OCI-LY1 (cell line): ENCODE results near the gene STPG1.

Experiments
- H2AFZ ChIP-seq: fragments of 200-600 bp; sonication (generic), shearing (Covaris generic); 2 replicates; pipeline ENCODE4 v1.6.0; 2014; ENCODE audit warnings: antibody characterized with exemption, mild to moderate bottlenecking, low read length
- H3F3A ChIP-seq: fragments of 200-600 bp; sonication (generic), shearing (Covaris generic); 2 replicates; pipeline ENCODE4 v1.6.0; 2014; ENCODE audit warnings: mild to moderate bottlenecking, antibody characterized with exemption, low read length, moderate library complexity; ENCODE audit not compliant: insufficient read depth
- H3K27ac ChIP-seq: fragments of 200-600 bp; sonication (generic); 2 replicates; pipeline ENCODE4 v1.5.1; 2014; ENCODE audit warnings: low read length, mixed run types, mild to moderate bottlenecking, low read depth; ENCODE audit not compliant: poor library complexity, severe bottlenecking
- H3K27me3 ChIP-seq: fragments of 200-600 bp; sonication (generic); 2 replicates; pipeline ENCODE4 v1.6.0; 2014; ENCODE audit warnings: antibody characterized with exemption, mild to moderate bottlenecking, low read length, moderate library complexity; ENCODE audit not compliant: insufficient read depth
- H3K36me3 ChIP-seq: fragments of 200-600 bp; sonication (generic); 2 replicates; pipeline ENCODE4 v1.6.1; 2014; ENCODE audit warnings: mild to moderate bottlenecking, antibody characterized with exemption, low read length, moderate library complexity, mixed read lengths; ENCODE audit not compliant: insufficient read depth
- H3K4me1 ChIP-seq: fragments of 200-600 bp; sonication (generic); 2 replicates; pipeline ENCODE4 v1.5.1; 2014; ENCODE audit warnings: mild to moderate bottlenecking, low read length, moderate library complexity; ENCODE audit not compliant: insufficient read depth, severe bottlenecking
- H3K4me2 ChIP-seq: fragments of 200-600 bp; sonication (generic), shearing (Covaris generic); 2 replicates; pipeline ENCODE4 v1.6.1; 2014; ENCODE audit warnings: low read length
- H3K4me3 ChIP-seq: fragments of 200-600 bp; sonication (generic); 2 replicates; pipeline ENCODE4 v1.5.1; 2014; ENCODE audit warnings: low read length, low read depth, mild to moderate bottlenecking, mixed read lengths; ENCODE audit not compliant: poor library complexity, severe bottlenecking
- H3K79me2 ChIP-seq: fragments of 200-600 bp; shearing (Covaris generic); 2 replicates; pipeline ENCODE4 v1.6.1; 2016; ENCODE audit warnings: mixed run types, low read length, mixed read lengths; ENCODE audit not compliant: insufficient read depth
- H3K9ac ChIP-seq: fragments of 200-600 bp; sonication (generic), shearing (Covaris generic); 2 replicates; pipeline ENCODE4 v1.6.1; 2014; ENCODE audit warnings: mild to moderate bottlenecking, low read length, mixed read lengths
- H3K9me2 ChIP-seq: fragments of 200-600 bp; sonication (generic), shearing (Covaris generic); 2 replicates; pipeline ENCODE4 v1.6.1; 2014; ENCODE audit warnings: low read depth, mild to moderate bottlenecking, low read length, mixed read lengths
- H3K9me3 ChIP-seq: fragments of 200-600 bp; shearing (Covaris generic); 2 replicates; pipeline ENCODE4 v1.6.1; 2014; ENCODE audit warnings: low read length, mixed read lengths
- H4K20me1 ChIP-seq: fragments of 200-600 bp; sonication (generic), shearing (Covaris generic); 2 replicates; pipeline ENCODE4 v1.6.0; 2016; ENCODE audit warnings: mild to moderate bottlenecking, low read length; ENCODE audit not compliant: insufficient read depth
- CTCF ChIP-seq: fragments of 200-600 bp; sonication (generic), shearing (Covaris generic); IDR thresholded peaks from 2 replicates; pipeline ENCODE4 v1.5.1; 2017; ENCODE audit warnings: mild to moderate bottlenecking, antibody characterized with exemption, low read length, moderate library complexity, mixed read lengths
- EZH2 ChIP-seq: fragments of 200-600 bp; sonication (generic), shearing (Covaris generic); IDR thresholded peaks from 2 replicates; pipeline ENCODE4 v1.8.0; 2017; ENCODE audit warnings: borderline replicate concordance, mixed run types, mild to moderate bottlenecking, antibody characterized with exemption, low read length, moderate library complexity, mixed read lengths

STPG1 gene

DNA sequence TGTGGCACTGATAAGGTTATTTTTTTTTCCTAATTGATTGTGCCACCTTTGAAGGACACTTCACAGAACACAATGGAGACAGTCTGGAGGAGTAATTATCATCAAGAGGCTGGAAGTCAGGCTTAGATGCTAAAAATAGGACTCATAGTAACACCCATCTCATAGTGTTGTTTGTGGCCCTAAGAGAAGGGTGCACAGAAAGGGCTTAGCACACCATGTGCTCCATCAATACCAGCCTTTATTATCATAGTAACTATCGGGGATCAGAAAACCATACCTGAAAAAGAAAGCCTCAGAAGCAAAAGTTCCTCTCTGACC, 13.9 kb upstream of the STPG1 start:
- Histone ChIP-seq H3K9ac (no peak overlapping the region), H3K4me1 (no peaks in the 10 kb centered on the region), H3K36me3 (peaks cover 24% of the 10 kb centered on the region), H3K4me3 (no peak overlapping the region), H3K79me2 (no peaks in the 10 kb centered on the region), H3F3A (no peaks in the 10 kb centered on the region), H2AFZ (no peak overlapping the region), H3K9me2 (no peaks in the 10 kb centered on the region), H3K4me2 (no peak overlapping the region), H4K20me1 (no peaks in the 10 kb centered on the region), H3K9me3 (no peaks in the 10 kb centered on the region), H3K27me3 (no peaks in the 10 kb centered on the region), H3K27ac (no peak overlapping the region)
- no peak for TF ChIP-seq CTCF
- no peak for TF ChIP-seq EZH2

DNA sequence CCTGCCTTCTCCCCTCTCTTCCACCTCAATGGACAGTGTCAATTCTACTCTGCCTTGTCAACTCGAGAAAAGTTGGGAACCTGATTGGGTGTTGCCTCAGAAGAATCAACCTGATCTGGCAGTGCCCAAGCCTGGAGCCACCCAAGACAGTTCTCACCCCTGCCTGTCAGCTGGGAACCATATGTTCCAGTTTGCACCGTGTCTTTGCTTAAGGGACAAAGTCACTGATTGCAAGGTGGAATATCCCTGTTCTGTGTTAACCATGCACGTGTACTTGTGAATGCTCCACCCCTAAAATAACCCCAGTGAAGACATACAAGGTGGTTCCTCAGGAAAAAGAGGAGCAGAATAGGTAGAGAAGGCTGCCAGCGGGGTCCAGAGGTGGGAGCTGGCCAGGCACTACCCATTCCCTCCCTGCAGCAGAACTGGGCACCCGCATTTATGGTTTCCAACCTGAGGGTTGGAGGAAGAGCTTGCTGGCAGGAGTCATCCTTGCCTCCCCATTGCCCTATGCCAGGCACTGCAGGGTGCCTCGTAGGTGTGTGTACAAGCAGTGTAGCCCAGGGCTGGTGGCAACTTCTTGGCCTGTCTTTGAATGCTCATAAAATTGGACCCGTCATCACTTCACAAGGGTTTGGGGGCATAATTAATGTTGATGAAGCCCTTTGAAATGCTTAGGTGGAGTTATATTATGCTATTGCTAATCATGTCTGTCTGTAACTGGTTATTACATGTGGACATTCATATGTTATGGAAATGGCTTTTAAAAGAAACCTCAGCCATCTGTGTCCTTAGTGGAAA, 13.4 kb upstream of the STPG1 start:
- no peak overlapping the region for H3K4me2 ChIP-seq
- no peaks in the 10 kb centered on the region for H4K20me1 ChIP-seq
- H2AFZ ChIP-seq: no peak overlapping the region
- no peaks in the 10 kb centered on the region for H3K9me2 ChIP-seq
- no peak overlapping the region for H3K4me3 ChIP-seq
- H3K79me2 ChIP-seq: no peaks in the 10 kb centered on the region
- no peak overlapping the region for H3K9ac ChIP-seq
- no peak for TF ChIP-seq EZH2
- TF ChIP-seq CTCF: no peak
- peaks cover 30% of the 10 kb centered on the region for H3K36me3 ChIP-seq
- H3K27me3 ChIP-seq: no peaks in the 10 kb centered on the region
- H3K9me3 ChIP-seq: no peaks in the 10 kb centered on the region
- no peaks in the 10 kb centered on the region for H3F3A ChIP-seq
- H3K27ac ChIP-seq: no peak overlapping the region
- no peaks in the 10 kb centered on the region for H3K4me1 ChIP-seq

- H3K4me2 ChIP-seq: no peak overlapping the region
- peaks cover 39% of the 10 kb centered on the region for H3K36me3 ChIP-seq
- H3K9me3 ChIP-seq: no peaks in the 10 kb centered on the region
- no peak overlapping the region for H3K27ac ChIP-seq
- no peaks in the 10 kb centered on the region for H3F3A ChIP-seq
- H4K20me1 ChIP-seq: no peaks in the 10 kb centered on the region
- H3K4me3 ChIP-seq: no peak overlapping the region
- no peaks in the 10 kb centered on the region for H3K27me3 ChIP-seq
- H2AFZ ChIP-seq: no peak overlapping the region
- no peaks in the 10 kb centered on the region for H3K4me1 ChIP-seq
- no peaks in the 10 kb centered on the region for H3K79me2 ChIP-seq
- no peak overlapping the region for H3K9ac ChIP-seq
- TF ChIP-seq CTCF (no peak), EZH2 (no peak)
- no peaks in the 10 kb centered on the region for H3K9me2 ChIP-seq
These were observed 12.3 kb upstream of the STPG1 start for GRCh38 chr1:24425922-24426321.
